Measurements from ENCODE around the gene ZNF219.

ZNF219 gene

GRCh38 chr14:21106176-21106497 is 7.7 kb upstream of the ZNF219 start:
- TF ChIP-seq CTCF (conservative IDR thresholded peaks at IDR 0.05; ENCODE audit: low read length): no peak
- no peak for TF ChIP-seq EZH2phosphoT487 (IDR thresholded peaks at IDR 0.05; ENCODE audit: borderline replicate concordance)
- Histone ChIP-seq H3K4me3 (ENCODE audit: low read length, poor library complexity, severe bottlenecking) (no peak overlapping the region), H3K4me1 (ENCODE audit: insufficient read depth, low read length, poor library complexity, severe bottlenecking) (peaks cover 57% of the 10 kb centered on the region), H4K20me1 (ENCODE audit: insufficient read depth, low read length, poor library complexity, severe bottlenecking) (no peaks in the 10 kb centered on the region), H3F3A (ENCODE audit: low read depth) (no peaks in the 10 kb centered on the region), H3K36me3 (ENCODE audit: insufficient read depth, low read length) (no peaks in the 10 kb centered on the region), H3K9me3 (ENCODE audit: insufficient read depth, low read depth, low read length) (no peaks in the 10 kb centered on the region), H3K79me2 (ENCODE audit: insufficient read depth, low read length) (peaks cover 7% of the 10 kb centered on the region), H2AFZ (ENCODE audit: low read length) (0 out of 2 replicates have a peak overlapping the region, but pooled peaks have one; percentile 76), H3K9ac (ENCODE audit: low read depth, low read length, poor library complexity, severe bottlenecking) (peak overlapping the region; percentile 41), H3K27me3 (ENCODE audit: insufficient read depth, low read length, poor library complexity, severe bottlenecking) (no peaks in the 10 kb centered on the region), H3K4me2 (ENCODE audit: low read depth, low read length, poor library complexity, severe bottlenecking) (no peak overlapping the region), H3K9me2 (replicated peaks; ENCODE audit: low read depth, low read length) (no peaks in the 10 kb centered on the region)

GRCh38 chr14:21105095-21105494 is 6.6 kb upstream of the ZNF219 start:
- H3K4me2 ChIP-seq (ENCODE audit: low read depth, low read length, poor library complexity, severe bottlenecking): peak overlapping the region; percentile 99
- no peaks in the 10 kb centered on the region for H3F3A ChIP-seq (ENCODE audit: low read depth)
- no peaks in the 10 kb centered on the region for H4K20me1 ChIP-seq (ENCODE audit: insufficient read depth, low read length, poor library complexity, severe bottlenecking)
- TF ChIP-seq EZH2phosphoT487 (IDR thresholded peaks at IDR 0.05; ENCODE audit: borderline replicate concordance) (no peak), CTCF (conservative IDR thresholded peaks at IDR 0.05; ENCODE audit: low read length) (no peak)
- no peaks in the 10 kb centered on the region for H3K9me3 ChIP-seq (ENCODE audit: insufficient read depth, low read depth, low read length)
- H3K9me2 ChIP-seq (replicated peaks; ENCODE audit: low read depth, low read length): no peaks in the 10 kb centered on the region
- no peak overlapping the region for H2AFZ ChIP-seq (ENCODE audit: low read length)
- no peaks in the 10 kb centered on the region for H3K36me3 ChIP-seq (ENCODE audit: insufficient read depth, low read length)
- no peaks in the 10 kb centered on the region for H3K27me3 ChIP-seq (ENCODE audit: insufficient read depth, low read length, poor library complexity, severe bottlenecking)
- H3K79me2 ChIP-seq (ENCODE audit: insufficient read depth, low read length): peaks cover 7% of the 10 kb centered on the region
- H3K4me3 ChIP-seq (ENCODE audit: low read length, poor library complexity, severe bottlenecking): peak overlapping the region; percentile 92
- peaks cover 47% of the 10 kb centered on the region for H3K4me1 ChIP-seq (ENCODE audit: insufficient read depth, low read length, poor library complexity, severe bottlenecking)
- H3K9ac ChIP-seq (ENCODE audit: low read depth, low read length, poor library complexity, severe bottlenecking): peak overlapping the region; percentile 96

- H3K79me2 ChIP-seq (ENCODE audit: insufficient read depth, low read length): peaks cover 7% of the 10 kb centered on the region
- H4K20me1 ChIP-seq (ENCODE audit: insufficient read depth, low read length, poor library complexity, severe bottlenecking): no peaks in the 10 kb centered on the region
- no peaks in the 10 kb centered on the region for H3K36me3 ChIP-seq (ENCODE audit: insufficient read depth, low read length)
- peak overlapping the region; percentile 99 for H3K4me2 ChIP-seq (ENCODE audit: low read depth, low read length, poor library complexity, severe bottlenecking)
- peak overlapping the region; percentile 91 for H2AFZ ChIP-seq (ENCODE audit: low read length)
- H3K4me3 ChIP-seq (ENCODE audit: low read length, poor library complexity, severe bottlenecking): peak overlapping the region; percentile 92
- TF ChIP-seq EZH2phosphoT487 (IDR thresholded peaks at IDR 0.05; ENCODE audit: borderline replicate concordance): no peak
- TF ChIP-seq CTCF (conservative IDR thresholded peaks at IDR 0.05; ENCODE audit: low read length): peak; percentile 99
- peak overlapping the region; percentile 96 for H3K9ac ChIP-seq (ENCODE audit: low read depth, low read length, poor library complexity, severe bottlenecking)
- H3K27me3 ChIP-seq (ENCODE audit: insufficient read depth, low read length, poor library complexity, severe bottlenecking): no peaks in the 10 kb centered on the region
- H3K9me3 ChIP-seq (ENCODE audit: insufficient read depth, low read depth, low read length): no peaks in the 10 kb centered on the region
- H3K4me1 ChIP-seq (ENCODE audit: insufficient read depth, low read length, poor library complexity, severe bottlenecking): peaks cover 45% of the 10 kb centered on the region
- H3F3A ChIP-seq (ENCODE audit: low read depth): no peaks in the 10 kb centered on the region
- H3K9me2 ChIP-seq (replicated peaks; ENCODE audit: low read depth, low read length): no peaks in the 10 kb centered on the region
Measured at GRCh38 chr14:21104448-21105060, 6.1 kb upstream of the ZNF219 start.

All from Loucy (cell line).